ENCODE data around the gene ERBB4. TPM values are rescaled to one million over a fixed set of nuclear protein-coding genes. Genes with fewer than 3 reads are reported as not detected.

The ERBB4 gene
- total RNA-seq, 1 experiment from 2014 or later: 40.6 TPM

DNA sequence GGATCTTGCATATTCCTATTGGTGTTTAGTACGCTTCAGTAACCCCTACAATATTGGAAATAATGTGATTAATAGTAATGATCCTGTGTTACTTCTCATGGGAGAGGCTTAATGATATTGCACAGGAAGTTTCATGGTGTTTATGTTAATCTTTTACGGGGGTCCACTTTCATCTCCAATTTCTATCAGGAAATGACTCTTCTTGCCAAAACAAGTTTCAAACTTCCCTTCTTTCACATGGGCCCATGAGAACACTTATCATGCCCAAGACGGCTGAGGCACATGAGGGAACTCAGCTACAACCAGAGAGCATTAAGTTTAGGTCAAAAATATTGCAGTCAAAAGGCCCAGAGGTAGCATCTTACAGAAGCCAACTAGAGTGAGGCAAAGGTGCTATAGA is 7.6 kb downstream of the ERBB4 start:
- Histone ChIP-seq H3K36me3 (ENCODE audit: insufficient read depth, low read length, poor library complexity, severe bottlenecking) (no peaks in the 10 kb centered on the region), H3K9me3 (ENCODE audit: low read depth, low read length, poor library complexity, severe bottlenecking) (no peaks in the 10 kb centered on the region), H3K4me1 (ENCODE audit: insufficient read depth, low read length, poor library complexity, severe bottlenecking) (peaks cover 85% of the 10 kb centered on the region), H3K27ac (ENCODE audit: low read depth, low read length, poor library complexity, severe bottlenecking) (peak overlapping the region; percentile 74), H3K27me3 (replicated peaks; ENCODE audit: insufficient read depth, low read depth, low read length, poor library complexity) (no peaks in the 10 kb centered on the region), H3K4me3 (ENCODE audit: low read depth, low read length, poor library complexity, severe bottlenecking) (peak overlapping the region; percentile 31)
- CTCF ChIA-PET: interaction anchor here (0.6 kb wide), 1 partner anchor 371 kb away, joined by 3 read pairs; no protein-coding TSS in a partner anchor
- no peak for TF ChIP-seq EZH2 (IDR thresholded peaks at IDR 0.05; ENCODE audit: borderline replicate concordance, low read depth, low read length, poor library complexity, severe bottlenecking)
- TF ChIP-seq, protein P1, sequence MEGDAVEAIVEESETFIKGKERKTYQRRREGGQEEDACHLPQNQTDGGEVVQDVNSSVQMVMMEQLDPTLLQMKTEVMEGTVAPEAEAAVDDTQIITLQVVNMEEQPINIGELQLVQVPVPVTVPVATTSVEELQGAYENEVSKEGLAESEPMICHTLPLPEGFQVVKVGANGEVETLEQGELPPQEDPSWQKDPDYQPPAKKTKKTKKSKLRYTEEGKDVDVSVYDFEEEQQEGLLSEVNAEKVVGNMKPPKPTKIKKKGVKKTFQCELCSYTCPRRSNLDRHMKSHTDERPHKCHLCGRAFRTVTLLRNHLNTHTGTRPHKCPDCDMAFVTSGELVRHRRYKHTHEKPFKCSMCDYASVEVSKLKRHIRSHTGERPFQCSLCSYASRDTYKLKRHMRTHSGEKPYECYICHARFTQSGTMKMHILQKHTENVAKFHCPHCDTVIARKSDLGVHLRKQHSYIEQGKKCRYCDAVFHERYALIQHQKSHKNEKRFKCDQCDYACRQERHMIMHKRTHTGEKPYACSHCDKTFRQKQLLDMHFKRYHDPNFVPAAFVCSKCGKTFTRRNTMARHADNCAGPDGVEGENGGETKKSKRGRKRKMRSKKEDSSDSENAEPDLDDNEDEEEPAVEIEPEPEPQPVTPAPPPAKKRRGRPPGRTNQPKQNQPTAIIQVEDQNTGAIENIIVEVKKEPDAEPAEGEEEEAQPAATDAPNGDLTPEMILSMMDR (conservative IDR thresholded peaks at IDR 0.05; ENCODE audit: low read depth, low read length): no peak
- peak; percentile 95 for DNase-seq (ENCODE audit: low spot score)
- intact Hi-C loops (cut with micrococcal nuclease; ENCODE audit: unreplicated experiment): loop anchor here (5.0 to 10.0 kb wide), 4 partner anchors 126 to 1076 kb away; no protein-coding TSS in a partner anchor
- POLR2A ChIA-PET (ENCODE audit: low non-redundant PET): no interaction called here
- BruUV-seq (replicated peaks): no TSS peak

DNA sequence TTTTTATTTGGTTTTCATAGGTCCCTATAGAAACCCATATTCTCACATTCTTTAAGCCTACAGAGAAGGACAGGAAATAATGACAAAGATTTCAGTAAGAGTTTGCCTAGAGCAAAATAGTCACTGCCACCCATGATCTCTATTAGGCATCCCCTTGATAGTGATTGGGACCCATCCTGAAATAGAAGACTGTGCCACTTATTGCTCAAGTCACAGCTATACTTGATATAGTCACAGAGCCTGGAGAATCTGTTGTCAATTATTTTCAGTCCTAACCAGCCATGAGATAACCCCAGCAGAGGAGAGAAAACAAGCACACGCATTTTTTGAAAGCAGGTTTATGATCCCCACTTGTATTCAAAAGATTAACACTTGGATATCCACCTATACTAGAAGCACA is 8.2 kb downstream of the ERBB4 start:
- peak; percentile 83 for DNase-seq (ENCODE audit: low spot score)
- CTCF ChIA-PET: no interaction called here
- Histone ChIP-seq H3K9me3 (ENCODE audit: low read depth, low read length, poor library complexity, severe bottlenecking) (no peaks in the 10 kb centered on the region), H3K4me3 (ENCODE audit: low read depth, low read length, poor library complexity, severe bottlenecking) (peak overlapping the region; percentile 31), H3K4me1 (ENCODE audit: insufficient read depth, low read length, poor library complexity, severe bottlenecking) (peaks cover 87% of the 10 kb centered on the region), H3K27ac (ENCODE audit: low read depth, low read length, poor library complexity, severe bottlenecking) (peak overlapping the region; percentile 74), H3K36me3 (ENCODE audit: insufficient read depth, low read length, poor library complexity, severe bottlenecking) (no peaks in the 10 kb centered on the region), H3K27me3 (replicated peaks; ENCODE audit: insufficient read depth, low read depth, low read length, poor library complexity) (no peaks in the 10 kb centered on the region)
- intact Hi-C loops (cut with micrococcal nuclease; ENCODE audit: unreplicated experiment): loop anchor here (5.0 to 10.0 kb wide), 4 partner anchors 126 to 1076 kb away; no protein-coding TSS in a partner anchor
- POLR2A ChIA-PET (ENCODE audit: low non-redundant PET): no interaction called here
- BruUV-seq (replicated peaks): no TSS peak
- TF ChIP-seq, protein P1 (conservative IDR thresholded peaks at IDR 0.05; ENCODE audit: low read depth, low read length): no peak

DNA sequence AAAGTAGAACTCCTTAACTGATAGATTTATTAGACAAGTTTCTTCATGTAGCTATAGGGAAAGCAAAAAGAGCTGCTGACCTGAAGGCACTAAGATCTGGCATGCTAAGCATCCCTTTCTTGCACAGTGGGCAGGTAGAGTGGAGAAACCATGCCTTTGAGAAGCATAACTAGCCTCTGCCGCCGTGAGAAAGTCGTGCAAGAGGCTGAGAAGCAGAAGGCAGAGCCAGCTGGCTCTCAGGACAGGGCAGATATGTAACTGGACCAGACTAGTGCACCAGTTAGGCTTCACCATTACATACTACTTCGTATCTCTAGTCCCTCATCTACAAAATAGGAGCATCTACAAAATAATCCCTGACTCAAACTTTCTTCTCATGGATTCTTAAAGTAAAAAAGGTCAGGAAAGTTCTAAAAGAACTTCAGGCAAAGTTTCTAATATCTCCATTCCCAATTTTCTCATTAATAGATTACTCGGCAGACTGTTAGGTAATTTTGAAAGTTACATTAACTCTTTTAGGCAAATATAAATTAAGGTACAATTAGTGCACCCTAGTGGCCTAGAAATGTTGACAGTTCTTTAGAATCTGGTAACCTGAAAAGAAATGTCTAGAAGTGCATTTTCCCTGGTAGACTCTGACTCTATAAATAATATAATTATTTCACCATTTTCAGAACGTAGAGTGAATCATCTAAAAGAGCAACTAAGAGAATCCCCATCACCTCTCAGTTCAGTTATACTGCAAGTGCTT is 10.3 kb downstream of the ERBB4 start:
- ChIA-PET POLR2A (ENCODE audit: low non-redundant PET) (no interaction called here), CTCF (no interaction called here)
- Histone ChIP-seq H3K36me3 (ENCODE audit: insufficient read depth, low read length, poor library complexity, severe bottlenecking) (no peaks in the 10 kb centered on the region), H3K9me3 (ENCODE audit: low read depth, low read length, poor library complexity, severe bottlenecking) (no peaks in the 10 kb centered on the region), H3K4me1 (ENCODE audit: insufficient read depth, low read length, poor library complexity, severe bottlenecking) (peaks cover 83% of the 10 kb centered on the region), H3K27me3 (replicated peaks; ENCODE audit: insufficient read depth, low read depth, low read length, poor library complexity) (no peaks in the 10 kb centered on the region), H3K4me3 (ENCODE audit: low read depth, low read length, poor library complexity, severe bottlenecking) (no peak overlapping the region), H3K27ac (ENCODE audit: low read depth, low read length, poor library complexity, severe bottlenecking) (no peak overlapping the region)
- DNase-seq (ENCODE audit: low spot score): no peak
- BruUV-seq (replicated peaks): no TSS peak
- no peak for TF ChIP-seq EZH2 (IDR thresholded peaks at IDR 0.05; ENCODE audit: borderline replicate concordance, low read depth, low read length, poor library complexity, severe bottlenecking)
- TF ChIP-seq, protein P1 (conservative IDR thresholded peaks at IDR 0.05; ENCODE audit: low read depth, low read length): peak; percentile 54
- intact Hi-C loops (cut with micrococcal nuclease; ENCODE audit: unreplicated experiment): no loop called here
